GM10266 (cell line): ENCODE results near the gene KRTAP6-3.

ENCODE experiments used
- DNase-seq: peaks from one replicate; pipeline ENCODE4 v3.0.0; 2012; ENCODE audit errors: extremely low spot score
- TF ChIP-seq, protein P1 (sequence below): IDR thresholded peaks from 2 replicates; pipeline ENCODE4 v1.5.1; 2012; ENCODE audit warnings: mild to moderate bottlenecking, low read depth; ENCODE audit not compliant: control insufficient read depth, insufficient read depth; ENCODE audit errors: missing control alignments

The KRTAP6-3 gene

GRCh38 chr21:30642564-30642963 is 50.3 kb downstream of the KRTAP6-3 start, which contains the start of gene KRTAP20-3:
Gene KRTAP20-3, plus strand, starts transcription at chr21:30642864.
- DNase-seq: no peak

More at GRCh38 chr21:30642564-30642963, 50.3 kb downstream of the KRTAP6-3 start, which contains the start of gene KRTAP20-3:
- TF ChIP-seq, protein P1, sequence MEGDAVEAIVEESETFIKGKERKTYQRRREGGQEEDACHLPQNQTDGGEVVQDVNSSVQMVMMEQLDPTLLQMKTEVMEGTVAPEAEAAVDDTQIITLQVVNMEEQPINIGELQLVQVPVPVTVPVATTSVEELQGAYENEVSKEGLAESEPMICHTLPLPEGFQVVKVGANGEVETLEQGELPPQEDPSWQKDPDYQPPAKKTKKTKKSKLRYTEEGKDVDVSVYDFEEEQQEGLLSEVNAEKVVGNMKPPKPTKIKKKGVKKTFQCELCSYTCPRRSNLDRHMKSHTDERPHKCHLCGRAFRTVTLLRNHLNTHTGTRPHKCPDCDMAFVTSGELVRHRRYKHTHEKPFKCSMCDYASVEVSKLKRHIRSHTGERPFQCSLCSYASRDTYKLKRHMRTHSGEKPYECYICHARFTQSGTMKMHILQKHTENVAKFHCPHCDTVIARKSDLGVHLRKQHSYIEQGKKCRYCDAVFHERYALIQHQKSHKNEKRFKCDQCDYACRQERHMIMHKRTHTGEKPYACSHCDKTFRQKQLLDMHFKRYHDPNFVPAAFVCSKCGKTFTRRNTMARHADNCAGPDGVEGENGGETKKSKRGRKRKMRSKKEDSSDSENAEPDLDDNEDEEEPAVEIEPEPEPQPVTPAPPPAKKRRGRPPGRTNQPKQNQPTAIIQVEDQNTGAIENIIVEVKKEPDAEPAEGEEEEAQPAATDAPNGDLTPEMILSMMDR: no peak
